ENCODE results near the gene POC1A. TPM values are rescaled to one million over a fixed set of nuclear protein-coding genes. Genes with fewer than 3 reads are reported as not detected.
A peak's percentile ranks its signal among the peaks of the same experiment; 100 is the strongest.

POC1A gene
- total RNA-seq, 8 experiments from 2014 or later, result 1.2 to 13.2 (median 3.0) TPM

GRCh38 chr3:52068730-52069129 is 85.5 kb downstream of the POC1A start:
- in situ Hi-C loops (cut with MboI; ENCODE audit: low pct_unique_long_range_greater_than_20kb in 2 of 9, low sequenced_read_pairs in 9 of 9, unreplicated experiment in 9 of 9), result no loop called here
- Histone ChIP-seq H3K27ac (no peak overlapping the region), H3K4me1 (replicated peaks in 1 of 2) (peaks cover 4 to 9% of the 10 kb centered on the region in 2 donors), H3K4me3 (no peak overlapping the region)
- 90 to 100% (median 93%) methylated on average over 1 to 4 of the region's 12 CpGs; no CpG with 5 or more reads in 7 of the 10 experiments for WGBS, 10 experiments
- no peak for ATAC-seq (replicated peaks in 6 of 8)

- Histone ChIP-seq H3K4me1 (replicated peaks in 1 of 2) (peaks cover 4 to 9% of the 10 kb centered on the region in 2 donors), H3K27ac (no peak overlapping the region), H3K4me3 (no peak overlapping the region)
- peak in 6 of 8 experiments; percentile 24 to 58 (median 42) for ATAC-seq (replicated peaks in 6 of 8)
- WGBS, 10 experiments, result 68 to 80% (median 80%) methylated on average over 1 to 6 of the region's 12 CpGs; no CpG with 5 or more reads in 6 of the 10 experiments
- in situ Hi-C loops (cut with MboI; ENCODE audit: low pct_unique_long_range_greater_than_20kb in 2 of 9, low sequenced_read_pairs in 9 of 9, unreplicated experiment in 9 of 9), result no loop called here
Observed at GRCh38 chr3:52068055-52068571, 86.1 kb downstream of the POC1A start.

DNA sequence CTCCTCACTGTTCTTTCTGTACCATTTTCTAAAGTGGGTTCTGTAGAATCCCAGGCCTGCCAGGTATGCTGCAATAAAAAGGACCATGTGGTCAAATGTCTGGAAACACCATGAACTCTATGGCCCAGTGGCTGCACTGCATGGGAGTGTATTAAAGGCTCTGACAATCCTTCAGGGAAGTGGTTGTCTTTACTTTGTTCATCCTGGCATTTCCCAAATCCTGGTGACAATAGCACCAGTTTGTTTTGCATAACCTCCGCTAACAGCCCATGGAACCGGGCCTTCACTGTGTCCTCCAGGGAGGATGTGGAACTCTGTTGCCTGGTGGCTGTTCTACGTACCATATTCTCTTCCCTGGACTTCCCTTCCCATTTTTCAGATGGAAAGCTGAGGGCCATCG is 86.7 kb downstream of the POC1A start:
- in situ Hi-C loops (cut with MboI; ENCODE audit: low pct_unique_long_range_greater_than_20kb in 2 of 9, low sequenced_read_pairs in 9 of 9, unreplicated experiment in 9 of 9), result no loop called here
- H3K27ac ChIP-seq, result no peak overlapping the region

GRCh38 chr3:52067046-52067445 is 87.2 kb downstream of the POC1A start:
- Histone ChIP-seq H3K4me1 (replicated peaks in 1 of 2) (peaks cover 4 to 9% of the 10 kb centered on the region in 2 donors), H3K4me3 (no peak overlapping the region), H3K27ac (no peak overlapping the region)
- no peak for ATAC-seq (replicated peaks in 6 of 8)
- 50 to 94% (median 90%) methylated on average over 1 to 3 of the region's 8 CpGs; no CpG with 5 or more reads in 7 of the 10 experiments for WGBS, 10 experiments
- in situ Hi-C loops (cut with MboI; ENCODE audit: low pct_unique_long_range_greater_than_20kb in 2 of 9, low sequenced_read_pairs in 9 of 9, unreplicated experiment in 9 of 9), result no loop called here

More for the DNA sequence above, 86.7 kb downstream of the POC1A start:
- H3K4me3 ChIP-seq, result no peak overlapping the region
- no peak for ATAC-seq (replicated peaks in 6 of 8)
- 68 to 100% (median 80%) methylated on average over 1 to 4 of the region's 4 CpGs; no CpG with 5 or more reads in 3 of the 10 experiments for WGBS, 10 experiments
- peaks cover 4 to 9% of the 10 kb centered on the region in 2 donors for H3K4me1 ChIP-seq (replicated peaks in 1 of 2)

- in situ Hi-C loops (cut with MboI; ENCODE audit: low pct_unique_long_range_greater_than_20kb in 2 of 9, low sequenced_read_pairs in 9 of 9, unreplicated experiment in 9 of 9), result no loop called here
- peak in 2 of 8 experiments; percentile 16 to 31 for ATAC-seq (replicated peaks in 6 of 8)
- WGBS, 10 experiments, result 51 to 100% (median 73%) methylated on average over 1 to 4 of the region's 12 CpGs; no CpG with 5 or more reads in 7 of the 10 experiments
- peaks cover 4 to 9% of the 10 kb centered on the region in 2 donors for H3K4me1 ChIP-seq (replicated peaks in 1 of 2)
- no peak overlapping the region for H3K4me3 ChIP-seq
- no peak overlapping the region for H3K27ac ChIP-seq
Observed at GRCh38 chr3:52065264-52065756, 88.9 kb downstream of the POC1A start.

DNA sequence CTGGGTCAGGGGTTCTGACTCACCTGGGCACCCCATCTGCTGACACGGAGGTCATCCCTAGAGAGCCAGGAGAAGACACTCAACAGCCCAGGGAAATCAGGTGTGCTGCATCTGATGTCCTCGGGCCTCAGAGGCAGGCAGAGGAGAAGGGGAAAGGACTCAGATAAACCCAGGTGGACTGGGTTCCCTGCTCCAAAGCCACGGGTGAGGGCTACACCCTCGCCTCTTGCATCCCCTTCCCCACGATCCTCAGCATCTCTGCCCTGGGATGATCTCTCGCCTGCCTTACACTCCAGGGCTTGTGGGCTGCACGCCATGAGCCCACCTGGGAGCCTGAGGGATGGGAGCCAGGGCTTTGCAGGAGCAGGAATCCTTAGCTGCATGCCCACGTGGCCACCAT is 89.7 kb downstream of the POC1A start:
- ATAC-seq (replicated peaks in 6 of 8), result no peak
- H3K4me1 ChIP-seq (replicated peaks in 1 of 2), result peaks cover 4 to 9% of the 10 kb centered on the region in 2 donors
- 100% methylated on average over 1 to 2 of the region's 8 CpGs; no CpG with 5 or more reads in 8 of the 10 experiments for WGBS, 10 experiments
- in situ Hi-C loops (cut with MboI; ENCODE audit: low pct_unique_long_range_greater_than_20kb in 2 of 9, low sequenced_read_pairs in 9 of 9, unreplicated experiment in 9 of 9), result no loop called here
- no peak overlapping the region for H3K27ac ChIP-seq
- H3K4me3 ChIP-seq, result no peak overlapping the region

DNA sequence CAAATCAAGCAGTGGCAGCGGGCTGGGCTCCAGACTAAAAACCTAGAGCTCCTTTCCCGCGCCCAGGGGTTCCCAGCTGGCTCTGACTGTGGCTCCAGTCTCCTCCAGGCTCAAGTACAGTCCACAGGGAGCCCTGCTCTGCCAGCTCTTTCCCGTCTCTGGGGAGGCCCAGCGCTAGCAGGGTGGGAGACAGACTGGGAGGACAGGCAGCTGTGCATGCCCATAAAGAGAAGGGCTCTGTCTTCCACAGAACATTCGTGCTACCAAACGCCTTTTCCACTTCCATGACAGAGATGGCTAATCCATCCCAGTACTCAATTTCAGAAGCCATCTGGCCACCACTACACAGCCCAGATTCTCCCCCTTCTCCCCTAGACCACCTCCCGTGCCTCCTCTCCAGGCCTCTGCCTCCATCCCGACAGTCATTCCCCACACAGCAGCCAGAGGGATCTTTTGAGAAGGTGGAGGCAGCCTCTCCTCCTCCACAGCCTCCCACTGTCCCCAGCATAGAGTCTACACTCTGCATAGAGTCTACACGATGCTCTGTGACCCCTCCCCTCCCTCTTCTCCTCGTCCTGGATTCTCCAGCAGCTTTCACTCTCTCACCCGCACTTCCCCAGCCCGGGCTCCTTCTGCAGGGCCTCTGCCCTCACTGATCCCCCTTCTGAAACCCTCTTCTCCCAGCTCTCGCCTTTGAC is 91.0 kb downstream of the POC1A start:
- Histone ChIP-seq H3K4me1 (replicated peaks in 1 of 2) (peaks cover 6 to 7% of the 10 kb centered on the region in 2 donors), H3K4me3 (no peak overlapping the region), H3K27ac (no peak overlapping the region)
- ATAC-seq (replicated peaks in 6 of 8), result no peak
- in situ Hi-C loops (cut with MboI; ENCODE audit: low pct_unique_long_range_greater_than_20kb in 2 of 9, low sequenced_read_pairs in 9 of 9, unreplicated experiment in 9 of 9), result no loop called here
- 51 to 100% (median 76%) methylated on average over 1 to 8 of the region's 14 CpGs; no CpG with 5 or more reads in 1 of the 10 experiments for WGBS, 10 experiments

GRCh38 chr3:52062505-52062904 is 91.7 kb downstream of the POC1A start:
- ATAC-seq (replicated peaks in 6 of 8), result peak in 3 of 8 experiments; percentile 52 to 90 (median 82)
- no peak overlapping the region for H3K4me3 ChIP-seq
- WGBS, 10 experiments, result 0 to 100% (median 57%) methylated on average over 1 to 4 of the region's 5 CpGs; no CpG with 5 or more reads in 2 of the 10 experiments
- in situ Hi-C loops (cut with MboI; ENCODE audit: low pct_unique_long_range_greater_than_20kb in 2 of 9, low sequenced_read_pairs in 9 of 9, unreplicated experiment in 9 of 9), result no loop called here
- peaks cover 9% of the 10 kb centered on the region in 2 donors for H3K4me1 ChIP-seq (replicated peaks in 1 of 2)
- H3K27ac ChIP-seq, result no peak overlapping the region

- in situ Hi-C loops (cut with MboI; ENCODE audit: low pct_unique_long_range_greater_than_20kb in 2 of 9, low sequenced_read_pairs in 9 of 9, unreplicated experiment in 9 of 9), result no loop called here
- H3K4me1 ChIP-seq (replicated peaks in 1 of 2), result peaks cover 9% of the 10 kb centered on the region in 2 donors
- no peak overlapping the region for H3K27ac ChIP-seq
- 86 to 100% methylated on average over 1 to 2 of the region's 4 CpGs; no CpG with 5 or more reads in 8 of the 10 experiments for WGBS, 10 experiments
- ATAC-seq (replicated peaks in 6 of 8), result no peak
- no peak overlapping the region for H3K4me3 ChIP-seq
Observed at GRCh38 chr3:52061121-52061910, 92.9 kb downstream of the POC1A start.

- Histone ChIP-seq H3K4me3 (no peak overlapping the region), H3K27ac (no peak overlapping the region), H3K4me1 (replicated peaks in 1 of 2) (peaks cover 9% of the 10 kb centered on the region in 2 donors)
- ATAC-seq (replicated peaks in 6 of 8), result no peak
- in situ Hi-C loops (cut with MboI; ENCODE audit: low pct_unique_long_range_greater_than_20kb in 2 of 9, low sequenced_read_pairs in 9 of 9, unreplicated experiment in 9 of 9), result no loop called here
- 17 to 100% (median 80%) methylated on average over 1 to 3 of the region's 7 CpGs; no CpG with 5 or more reads in 5 of the 10 experiments for WGBS, 10 experiments
Observed at GRCh38 chr3:52059781-52060180, 94.4 kb downstream of the POC1A start.

DNA sequence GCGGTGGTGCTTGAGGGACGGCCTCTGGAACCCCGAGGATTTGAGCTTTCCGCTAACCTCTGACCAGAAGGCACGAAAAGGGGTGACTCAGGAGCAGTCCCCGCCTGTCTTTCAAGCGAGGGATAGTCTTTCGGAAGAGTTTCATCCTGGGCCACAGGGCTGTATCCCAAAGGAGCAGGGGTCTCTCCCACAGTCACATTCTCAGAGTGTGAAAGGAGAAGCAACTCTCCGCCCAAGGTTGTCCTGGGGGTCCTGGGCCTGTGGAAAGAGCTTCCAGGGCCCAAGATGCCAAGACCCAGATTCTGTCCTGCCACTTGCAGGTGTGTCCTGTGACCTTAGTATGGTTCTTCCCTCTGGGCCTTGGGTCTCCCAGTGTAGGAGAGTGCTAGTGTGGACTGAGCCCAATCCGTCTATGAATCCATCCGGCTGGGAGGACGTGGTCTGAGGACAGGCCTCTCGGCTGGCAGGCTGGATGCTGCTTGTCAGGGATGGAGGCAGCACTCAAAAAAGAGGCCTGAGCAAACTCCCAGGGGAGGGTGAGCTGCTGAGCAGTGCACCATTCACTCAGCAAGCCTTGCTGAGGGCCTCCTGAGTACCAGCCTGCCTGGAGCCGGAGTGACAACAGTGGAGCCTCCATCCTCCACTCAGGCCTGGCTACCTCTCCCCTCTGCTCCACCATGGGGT is 96.3 kb downstream of the POC1A start:
- 37 to 100% methylated on average over 1 to 5 of the region's 14 CpGs; no CpG with 5 or more reads in 8 of the 10 experiments for WGBS, 10 experiments
- H3K4me1 ChIP-seq (replicated peaks in 1 of 2), result peaks cover 9 to 21% of the 10 kb centered on the region in 2 donors
- in situ Hi-C loops (cut with MboI; ENCODE audit: low pct_unique_long_range_greater_than_20kb in 2 of 9, low sequenced_read_pairs in 9 of 9, unreplicated experiment in 9 of 9), result no loop called here
- ATAC-seq (replicated peaks in 6 of 8), result no peak
- H3K27ac ChIP-seq, result peak overlapping the region; percentile 70 to 89
- H3K4me3 ChIP-seq, result peak overlapping the region; percentile 14 to 29 (median 20)

DNA sequence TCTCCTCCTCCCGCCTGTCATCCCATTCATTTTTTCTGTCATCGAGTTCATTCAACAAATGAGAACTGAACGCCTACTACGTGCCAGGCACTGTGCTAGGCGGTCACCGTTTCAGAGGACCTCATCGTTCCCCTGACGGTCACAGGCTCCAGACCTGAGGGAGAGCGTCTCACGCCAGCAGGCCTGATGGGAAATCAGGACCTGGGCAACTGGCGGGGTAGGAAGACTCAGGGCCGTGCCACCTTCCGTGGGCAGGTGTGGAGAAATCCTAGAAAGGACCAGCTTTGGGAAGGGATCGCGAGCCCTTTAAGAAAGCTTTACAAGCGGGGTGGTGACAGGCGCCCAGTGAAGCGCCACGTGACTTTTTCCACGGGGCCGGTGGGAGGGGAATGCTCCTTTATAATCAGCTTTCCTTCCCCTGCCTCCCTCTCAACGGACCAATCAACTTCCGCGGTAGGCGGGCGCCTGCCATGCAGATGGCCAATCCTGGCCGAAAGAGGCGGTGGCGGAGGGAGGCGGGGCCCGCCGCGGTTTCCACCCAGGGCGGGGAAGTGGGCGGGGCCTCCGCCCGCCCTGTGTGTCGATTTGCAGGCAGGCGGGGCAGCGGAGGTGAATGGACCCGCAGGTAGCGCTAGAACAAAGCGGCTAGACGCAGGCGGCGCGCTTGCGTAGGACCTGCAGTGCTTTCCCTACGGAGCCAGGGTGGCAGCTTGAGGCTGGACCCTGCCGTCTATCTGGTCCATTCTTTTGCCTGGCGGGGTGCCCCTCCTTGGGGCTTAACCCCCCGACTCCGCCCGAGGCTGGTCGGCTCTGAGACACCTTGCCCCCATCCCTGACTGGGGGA is 97.0 kb downstream of the POC1A start:
- 0 to 3% (median 0%) methylated on average over 1 to 15 of the region's 55 CpGs; no CpG with 5 or more reads in 4 of the 10 experiments for WGBS, 10 experiments
- Histone ChIP-seq H3K4me3 (peak overlapping the region; percentile 62 to 96 (median 66)), H3K4me1 (replicated peaks in 1 of 2) (peaks cover 9 to 26% of the 10 kb centered on the region in 2 donors), H3K27ac (peak overlapping the region; percentile 73 to 89)
- in situ Hi-C loops (cut with MboI; ENCODE audit: low pct_unique_long_range_greater_than_20kb in 2 of 9, low sequenced_read_pairs in 9 of 9, unreplicated experiment in 9 of 9), result no loop called here
- ATAC-seq (replicated peaks in 6 of 8), result peak; percentile 70 to 87 (median 84)

Measured in motor neuron (in vitro differentiated cells).